Cardiac septum (tissue), 1 donor: ENCODE results near the gene CNGB1. TPM values are rescaled to one million over a fixed set of nuclear protein-coding genes. Genes with fewer than 3 reads are reported as not detected.
"Not testable (repeated sequence)": the region's sequence is repeated elsewhere in the genome, so short reads cannot be mapped to it uniquely, and the experiment has no call there.

Experiments used
- DNase-seq: peaks from one replicate; pipeline ENCODE4 v3.0.0-alpha.2; 2020; ENCODE audit warnings: low spot score
- intact Hi-C: fragments of 100-400 bp; cut with DNase I; formaldehyde crosslinking; loops from one replicate; pipeline ENCODE4 v1.14.0; 2022
- long read RNA-seq: library from polyadenylated mRNA; unstranded; transcript quantifications from one replicate; pipeline ENCODE4 v2.0.0, GENCODE V29; 2021
- total RNA-seq: library from RNA; stranded (reverse); fragmentation: NEBNext Ultra II Directional; extraction: Animal tissue kit (Norgen Biotek cat#: 25700); gene quantifications from one replicate; pipeline ENCODE4 v1.2.1, GENCODE V29; 2021
- donor health status: DM: no; HTN: no; CAD: no.

CNGB1 gene
- not detected for total RNA-seq
- long read RNA-seq: 0 reads

DNA sequence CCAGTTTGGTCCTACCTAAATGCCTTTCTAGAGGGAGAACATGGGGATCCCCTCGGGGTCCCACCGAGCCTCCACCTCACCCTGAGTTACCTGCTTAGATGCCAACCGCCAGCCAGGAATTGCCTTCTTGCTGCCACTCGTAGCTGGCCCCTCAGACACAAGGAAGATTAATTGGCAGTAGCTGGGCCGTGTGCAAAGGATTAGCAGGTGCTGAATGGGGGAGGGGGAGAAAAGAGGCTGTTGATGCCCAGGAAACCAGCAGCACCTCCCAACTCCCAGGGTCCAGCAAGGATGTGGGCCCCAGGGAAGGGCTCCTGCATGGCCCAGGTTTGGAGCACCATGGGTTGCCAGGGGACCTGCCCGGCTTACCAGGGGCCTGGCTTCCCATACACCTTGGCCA is at the start of gene CNGB1:
CNGB1 (minus strand) TSS at position 159 of the 400 bp plus-strand sequence. CDS start 3,842 bp downstream, outside the sequence.
- intact Hi-C loops: no loop called here
- no peak for DNase-seq

DNA sequence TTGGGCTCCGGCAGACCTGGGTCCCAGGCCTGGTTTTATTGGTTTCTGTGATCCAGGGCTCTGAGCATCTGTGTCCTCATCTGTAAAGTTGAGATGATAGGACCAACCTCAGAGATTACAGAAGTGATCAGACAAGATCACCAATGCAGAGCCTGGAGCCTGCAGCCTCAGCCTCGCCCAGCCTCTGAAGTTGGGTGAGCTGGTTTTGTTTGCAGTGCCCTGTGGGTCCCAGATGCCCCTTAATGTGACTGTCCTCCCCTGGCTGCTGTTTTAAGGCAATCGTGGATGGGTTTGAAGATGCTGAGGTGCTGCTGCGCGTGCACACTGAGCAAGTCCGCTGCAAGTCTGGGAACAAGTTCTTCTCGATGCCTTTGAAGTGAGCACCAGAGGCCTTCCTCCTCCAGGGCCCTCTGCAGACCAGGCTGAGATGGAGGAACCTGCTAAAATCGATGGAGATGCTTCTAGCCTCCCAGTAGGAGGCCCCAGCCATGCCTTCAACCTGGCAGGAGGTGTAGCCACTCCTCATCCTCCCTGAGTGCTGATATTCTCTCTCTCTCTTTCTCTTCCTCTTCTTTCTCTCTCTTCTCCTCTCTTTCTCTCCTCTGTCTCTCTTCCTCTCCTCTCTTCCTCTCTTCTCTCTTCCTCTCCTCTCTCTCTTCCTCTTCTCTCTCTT is 49.1 kb upstream of the CNGB1 start:
- intact Hi-C loops: loop anchor here (2.0 to 10.0 kb wide), 2 partner anchors 103 to 305 kb away; no protein-coding TSS in a partner anchor

DNA sequence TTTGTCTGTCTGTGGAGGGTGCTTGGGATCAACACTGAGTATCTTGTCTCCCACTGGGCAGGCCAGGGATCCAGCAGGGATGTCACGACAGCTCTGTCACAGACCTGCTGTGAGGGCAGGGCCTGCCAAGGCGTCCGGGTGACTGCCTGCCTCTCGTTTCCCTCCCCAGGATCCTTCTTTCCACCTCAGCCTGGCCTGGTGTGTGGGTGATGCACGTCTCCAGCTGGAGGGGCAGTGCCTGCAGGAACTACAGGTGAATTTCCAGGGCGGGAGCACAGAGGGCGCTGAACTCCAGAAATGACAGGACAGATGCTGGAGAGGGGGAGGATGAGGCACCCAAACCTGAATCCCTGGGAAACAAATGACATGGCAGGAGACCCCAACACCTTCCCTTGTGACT is 47.9 kb upstream of the CNGB1 start:
- intact Hi-C loops: no loop called here
- DNase-seq: no peak

More for the DNA sequence above, 49.1 kb upstream of the CNGB1 start:
- DNase-seq: no peak

DNA sequence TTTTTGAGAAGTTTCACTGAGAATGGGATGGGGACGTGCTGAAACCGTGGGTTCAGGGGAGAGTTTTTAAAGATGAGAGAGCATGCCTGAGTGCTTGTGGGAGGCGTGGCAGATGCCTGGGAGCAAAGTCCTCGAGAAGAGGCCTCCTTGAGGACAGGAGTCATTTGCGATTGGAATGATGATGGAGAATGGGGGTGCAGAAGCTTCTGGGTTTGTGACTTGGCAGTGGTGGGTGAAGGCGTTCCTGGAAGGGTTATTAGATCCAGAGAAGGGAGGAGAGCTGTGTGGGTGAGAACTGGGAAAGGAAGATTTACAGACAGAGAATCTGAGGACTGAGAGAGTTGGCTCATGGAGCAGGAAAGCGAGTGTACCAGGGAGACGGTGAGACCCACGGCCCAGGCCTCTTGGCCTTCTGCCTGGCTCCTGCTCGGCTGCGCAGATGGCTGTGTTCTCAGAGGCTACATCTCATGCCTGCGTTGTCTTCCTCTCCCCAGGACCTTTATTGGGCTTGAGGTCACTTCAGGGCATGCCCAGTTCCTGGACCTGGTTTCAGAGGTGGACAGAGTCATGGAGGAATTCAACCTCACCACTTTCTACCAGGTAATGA is 46.0 kb upstream of the CNGB1 start:
- intact Hi-C loops: no loop called here
- no peak for DNase-seq

DNA sequence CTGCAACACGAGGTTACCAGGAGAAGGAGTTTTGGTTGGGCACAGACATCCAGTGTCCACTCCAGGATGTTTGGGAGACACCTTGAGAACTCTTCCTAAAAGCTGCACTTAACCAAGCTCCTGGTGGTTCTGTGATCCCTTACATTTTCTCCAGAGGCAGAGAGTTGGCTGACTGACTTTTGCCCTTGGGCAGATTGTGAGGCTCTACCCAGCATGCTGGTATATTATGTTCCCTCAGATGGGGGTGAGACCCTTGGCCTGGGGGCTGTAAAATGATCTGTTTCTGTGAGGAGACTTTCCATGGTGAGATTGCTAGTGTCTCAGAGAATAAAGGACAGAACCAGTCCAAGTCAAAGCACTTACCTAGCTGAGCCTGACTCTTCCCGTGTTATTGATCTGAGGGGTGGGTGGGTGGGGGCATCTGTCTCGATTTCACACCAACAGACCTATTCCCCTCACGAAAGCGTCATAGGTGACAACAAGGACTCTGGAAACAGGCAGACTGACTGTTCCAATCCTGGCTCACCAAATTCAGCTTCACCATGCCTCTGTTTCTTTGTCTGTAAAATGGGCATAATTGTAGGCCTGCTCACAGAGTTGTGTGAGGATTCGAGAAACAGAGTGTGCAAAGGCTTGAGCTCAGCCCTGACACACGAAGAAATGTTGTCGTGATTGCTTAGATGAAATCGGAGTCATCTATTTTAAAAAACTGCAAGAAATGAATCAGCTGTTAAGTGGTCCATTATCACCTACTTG is 42.5 kb upstream of the CNGB1 start:
- no peak for DNase-seq
- intact Hi-C loops: no loop called here

DNA sequence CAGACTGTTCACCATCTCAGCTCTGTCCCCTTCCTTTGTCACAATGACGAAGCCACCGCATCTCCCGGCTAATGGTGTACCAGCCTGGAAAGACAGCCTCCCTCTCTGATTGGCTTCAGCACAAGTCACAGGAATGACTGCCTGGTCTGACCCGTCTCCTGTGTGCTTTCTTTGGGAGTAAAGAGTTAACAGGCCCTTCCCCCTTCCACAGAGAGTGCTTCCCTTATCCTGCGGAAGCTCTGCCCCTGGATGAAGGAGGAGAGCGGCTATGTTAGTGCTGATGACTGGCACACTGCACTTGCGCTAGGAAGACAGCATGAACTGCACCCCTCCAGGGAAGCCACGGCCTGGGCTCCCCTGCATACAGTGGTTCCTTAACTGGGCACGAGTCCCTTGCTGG is 41.6 kb upstream of the CNGB1 start:
- intact Hi-C loops: no loop called here
- DNase-seq: no peak

DNA sequence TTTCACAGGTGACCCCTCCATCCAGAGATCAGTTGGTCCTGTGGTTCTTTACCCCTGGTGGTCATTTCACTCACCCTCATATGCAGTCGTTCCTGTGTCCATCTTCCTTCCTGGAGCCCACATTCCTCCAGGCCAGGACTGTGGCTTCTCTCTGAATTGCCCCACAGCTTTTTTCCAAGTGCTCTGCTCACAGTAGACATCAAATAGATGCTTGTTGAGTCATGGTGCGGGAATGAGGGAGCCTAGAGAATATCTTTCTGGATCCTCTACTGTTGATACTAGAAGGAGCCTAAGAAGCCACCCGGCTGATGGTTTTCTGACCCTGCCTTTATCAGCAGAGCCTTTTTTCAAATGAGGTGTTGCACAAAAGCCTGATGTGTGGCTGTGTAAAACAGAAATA is 40.7 kb upstream of the CNGB1 start:
- no peak for DNase-seq
- intact Hi-C loops: no loop called here

DNA sequence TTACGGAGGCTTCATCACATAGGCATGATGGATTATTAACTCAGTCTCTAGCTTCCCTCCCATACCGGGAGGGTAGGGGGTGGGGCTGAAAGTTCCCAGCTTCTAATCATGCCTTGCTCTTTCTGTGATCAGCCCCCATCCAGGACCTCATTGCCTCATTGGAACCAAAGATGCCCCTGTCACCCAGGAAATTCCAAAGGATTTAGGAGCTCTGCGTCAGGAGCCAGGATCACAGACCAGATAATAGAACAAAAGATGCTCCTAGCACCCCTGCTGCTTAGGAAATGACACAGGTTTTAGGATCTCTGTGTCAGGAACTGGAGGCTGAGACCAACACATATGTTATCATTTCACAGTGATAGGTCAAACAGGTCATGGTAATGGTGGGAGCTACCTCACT is 40.0 kb upstream of the CNGB1 start:
- no peak for DNase-seq
- intact Hi-C loops: no loop called here

DNA sequence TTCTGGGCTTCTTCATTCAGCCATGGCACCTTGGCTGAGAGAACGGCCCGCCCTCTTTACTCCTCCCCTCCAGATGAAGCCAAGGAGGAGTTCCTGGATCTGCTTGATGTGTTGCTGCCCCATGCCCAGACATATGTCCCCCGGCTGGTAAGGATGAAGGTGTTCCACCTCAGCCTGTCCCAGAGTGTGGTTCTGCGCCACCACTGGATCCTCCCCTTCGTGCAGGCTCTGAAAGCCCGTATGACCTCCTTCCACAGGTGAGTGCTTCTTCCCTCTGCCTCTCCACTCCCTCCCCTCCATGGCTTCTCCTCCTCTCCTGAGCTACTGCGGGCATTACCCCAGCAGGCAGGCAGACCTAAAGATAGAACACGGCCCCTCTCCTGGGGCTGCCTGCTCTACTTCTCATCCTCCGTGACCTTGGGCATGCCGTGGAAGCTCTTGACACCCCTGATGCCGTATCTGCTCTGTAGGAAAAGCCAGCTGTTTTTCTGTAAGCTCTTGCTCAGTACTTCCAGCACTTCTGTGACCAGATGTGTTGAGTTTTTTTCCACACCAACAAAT is 39.0 kb upstream of the CNGB1 start:
- intact Hi-C loops: no loop called here
- no peak for DNase-seq

DNA sequence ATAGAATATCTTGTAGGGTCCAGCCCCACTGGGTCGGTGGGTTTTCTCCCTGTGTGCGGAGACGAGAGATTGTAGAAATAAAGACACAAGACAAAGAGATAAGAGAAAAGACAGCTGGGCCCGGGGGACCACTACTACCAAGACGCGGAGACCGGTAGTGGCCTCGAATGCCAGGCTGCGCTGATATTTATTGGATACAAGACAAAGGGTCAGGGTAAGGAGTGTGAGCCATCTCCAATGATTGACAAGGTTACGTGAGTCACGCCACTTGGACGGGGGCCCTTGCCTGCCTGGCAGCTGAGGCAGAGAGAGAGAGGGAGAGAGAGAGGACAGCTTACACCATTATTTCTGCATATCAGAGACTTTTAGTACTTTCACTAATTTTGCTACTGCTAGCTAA is 33.8 kb upstream of the CNGB1 start:
- not testable (repeated sequence) for DNase-seq
- intact Hi-C loops: loop anchor here (5.0 kb wide), 2 partner anchors 247 to 412 kb away; no protein-coding TSS in a partner anchor

DNA sequence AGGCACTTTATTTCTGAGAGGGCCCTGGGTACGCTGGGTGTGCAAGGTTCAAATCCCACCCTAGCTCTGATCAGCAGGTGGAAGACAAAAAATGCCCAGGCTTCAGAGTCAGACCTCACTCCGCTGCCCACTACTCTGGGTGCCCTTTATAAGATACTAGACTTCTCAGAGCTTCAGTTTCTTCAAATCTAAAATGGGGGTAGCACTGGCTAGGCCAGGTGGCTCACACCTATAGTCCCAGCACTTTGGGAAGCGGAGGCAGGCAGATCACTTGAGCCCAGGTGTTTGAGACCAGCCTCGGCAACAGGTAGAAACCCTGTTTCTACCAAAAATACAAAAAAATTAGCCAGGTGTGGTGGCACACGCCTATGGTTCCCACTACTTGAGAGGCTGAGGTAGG is 32.0 kb upstream of the CNGB1 start:
- intact Hi-C loops: loop anchor here (2.0 to 5.0 kb wide), 3 partner anchors 104 to 411 kb away; no protein-coding TSS in a partner anchor
- no peak for DNase-seq

DNA sequence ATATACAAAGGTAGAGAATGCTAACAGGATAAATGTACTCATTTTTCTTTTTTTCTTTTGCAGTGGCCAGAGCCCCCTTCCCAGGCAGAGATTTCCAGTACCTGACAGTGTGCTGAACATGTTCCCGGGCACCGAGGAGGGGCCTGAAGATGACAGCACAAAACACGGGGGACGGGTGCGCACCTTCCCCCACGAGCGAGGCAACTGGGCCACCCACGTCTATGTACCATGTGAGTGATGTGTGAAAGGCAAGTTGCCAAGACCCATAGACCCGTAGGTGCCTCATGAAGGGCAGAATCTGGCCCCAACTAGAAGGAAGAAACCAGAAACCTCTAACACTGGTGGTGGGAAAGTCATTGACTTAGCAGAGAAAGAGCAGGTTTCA is 31.5 kb upstream of the CNGB1 start:
- no peak for DNase-seq
- intact Hi-C loops: loop anchor here (2.0 to 5.0 kb wide), 3 partner anchors 104 to 410 kb away; no protein-coding TSS in a partner anchor

DNA sequence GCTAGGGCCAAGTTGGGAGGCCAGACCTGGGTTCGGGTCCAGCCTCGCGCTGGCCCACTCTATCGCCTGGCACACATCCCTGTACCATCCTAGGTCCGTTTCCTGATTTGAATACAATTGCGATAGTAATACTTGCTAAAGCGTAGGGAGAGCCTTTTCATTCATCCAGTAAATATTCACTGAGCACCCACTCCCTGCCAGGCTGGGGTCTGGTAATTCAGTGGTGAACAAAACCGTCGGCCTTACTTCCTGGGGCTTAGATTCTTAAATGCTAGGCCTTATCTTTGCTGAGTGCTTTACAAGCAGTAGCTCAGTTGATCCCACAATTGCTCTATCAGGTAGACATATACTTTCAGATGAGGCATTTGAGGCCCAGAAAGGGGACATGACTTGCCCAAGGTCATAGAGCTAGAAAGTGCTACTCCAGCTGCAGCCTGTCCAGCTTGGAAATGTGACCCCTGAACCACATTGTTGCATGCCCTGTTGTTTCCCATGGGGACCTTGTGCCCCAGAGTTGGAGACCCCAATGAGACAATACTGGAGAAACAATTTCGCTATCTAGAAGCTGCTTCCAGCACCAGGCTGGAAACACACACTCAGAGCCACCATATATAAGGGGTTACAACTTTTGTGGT is 31.0 kb upstream of the CNGB1 start:
- intact Hi-C loops: loop anchor here (2.0 to 5.0 kb wide), 3 partner anchors 103 to 410 kb away; no protein-coding TSS in a partner anchor
- no peak for DNase-seq

DNA sequence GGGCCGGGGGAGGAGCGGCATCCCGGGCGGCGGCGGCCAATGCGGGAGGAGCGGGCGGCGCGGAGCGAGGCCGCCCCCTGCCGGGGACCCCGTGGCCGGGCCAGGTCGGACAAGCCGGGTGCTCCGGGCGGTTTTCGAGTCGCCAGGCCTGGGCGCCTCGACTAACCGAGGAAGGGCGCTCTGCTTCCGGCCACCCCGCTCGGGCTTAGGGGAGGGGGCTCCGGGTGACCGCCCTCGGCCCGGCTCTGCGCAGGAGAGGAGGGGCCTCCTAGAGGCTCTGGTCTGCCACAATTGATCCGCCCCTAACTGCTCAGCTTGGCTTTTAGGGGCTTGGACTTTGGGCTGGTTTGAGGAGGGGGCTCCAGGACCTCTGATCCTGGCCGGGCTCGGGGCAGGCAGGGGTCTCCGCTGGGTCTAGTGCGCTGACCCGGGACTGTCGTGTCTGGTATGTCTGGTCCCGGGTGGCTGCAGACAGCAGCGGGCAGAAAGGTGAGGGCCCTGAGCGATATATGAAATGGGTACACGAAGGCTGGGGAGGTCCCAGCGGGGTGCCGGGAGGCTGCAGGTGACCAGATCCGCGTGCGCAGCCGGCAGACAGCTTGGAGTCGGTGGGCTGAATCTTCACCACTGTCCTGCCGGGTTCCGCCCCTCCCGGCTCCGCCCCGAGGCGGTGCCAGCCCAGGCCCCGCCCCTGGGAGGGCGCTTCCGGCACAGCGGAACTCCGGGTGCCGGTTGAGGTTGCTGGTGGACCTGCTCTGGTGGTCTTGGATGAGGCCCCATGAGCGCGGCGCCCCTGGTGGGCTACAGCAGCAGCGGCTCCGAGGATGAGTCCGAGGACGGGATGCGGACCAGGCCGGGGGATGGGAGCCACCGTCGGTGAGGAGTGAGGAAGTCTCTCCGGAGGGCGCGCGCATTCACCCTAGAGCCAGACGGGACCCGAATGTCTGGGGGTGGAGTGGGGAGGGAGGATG is 30.1 kb upstream of the CNGB1 start, which contains the start of gene USB1:
USB1 (plus strand) TSS at position 702 of the 971 bp plus-strand sequence; CDS start at position 779, 77 bp downstream.
- intact Hi-C loops: loop anchor here (5.0 kb wide), 2 partner anchors 244 to 409 kb away; no protein-coding TSS in a partner anchor
- DNase-seq: peak; percentile 95

DNA sequence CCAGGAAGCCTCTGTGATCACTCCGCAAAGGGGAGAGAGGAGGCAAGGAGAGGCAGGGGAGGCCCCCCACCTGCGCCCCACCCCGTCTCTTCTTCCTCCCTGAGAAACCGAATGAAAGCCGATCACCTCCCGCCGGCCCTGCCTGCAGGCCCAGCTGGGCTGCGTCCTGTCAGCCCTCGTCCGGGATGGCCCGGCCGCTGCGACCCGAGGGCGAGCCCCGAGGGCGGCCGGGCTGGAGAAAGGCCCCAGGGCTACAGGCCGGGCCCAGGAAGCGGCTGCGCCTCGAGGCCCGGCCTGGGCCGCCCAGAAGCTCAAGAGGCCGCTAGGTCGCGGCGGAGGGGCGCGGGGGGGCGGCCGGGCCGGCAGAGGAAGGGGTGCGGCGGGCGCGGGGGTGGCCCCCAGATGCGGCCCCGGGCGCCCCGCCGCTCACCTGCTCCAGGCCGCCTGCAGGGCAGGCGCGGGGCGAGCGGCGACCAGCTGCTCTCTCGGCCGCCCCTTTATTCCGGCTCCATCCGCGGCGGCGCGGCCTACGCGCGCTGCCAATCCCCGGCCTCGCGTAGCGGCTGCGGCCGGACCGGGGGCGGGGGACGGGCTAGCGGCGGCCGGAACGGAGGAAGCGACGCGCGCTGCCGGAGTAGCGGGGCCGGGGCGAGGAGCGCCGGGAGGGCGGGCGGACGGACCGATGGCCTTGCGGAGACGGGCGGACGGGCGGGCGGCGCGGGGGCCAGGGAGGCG is 29.2 kb upstream of the CNGB1 start, which contains the start of gene ZNF319:
ZNF319 (minus strand) TSS at position 702 of the 735 bp plus-strand sequence. CDS start 2,407 bp downstream, outside the sequence.
- intact Hi-C loops: loop anchor here (5.0 kb wide), 2 partner anchors 243 to 408 kb away; no protein-coding TSS in a partner anchor
- no peak for DNase-seq

DNA sequence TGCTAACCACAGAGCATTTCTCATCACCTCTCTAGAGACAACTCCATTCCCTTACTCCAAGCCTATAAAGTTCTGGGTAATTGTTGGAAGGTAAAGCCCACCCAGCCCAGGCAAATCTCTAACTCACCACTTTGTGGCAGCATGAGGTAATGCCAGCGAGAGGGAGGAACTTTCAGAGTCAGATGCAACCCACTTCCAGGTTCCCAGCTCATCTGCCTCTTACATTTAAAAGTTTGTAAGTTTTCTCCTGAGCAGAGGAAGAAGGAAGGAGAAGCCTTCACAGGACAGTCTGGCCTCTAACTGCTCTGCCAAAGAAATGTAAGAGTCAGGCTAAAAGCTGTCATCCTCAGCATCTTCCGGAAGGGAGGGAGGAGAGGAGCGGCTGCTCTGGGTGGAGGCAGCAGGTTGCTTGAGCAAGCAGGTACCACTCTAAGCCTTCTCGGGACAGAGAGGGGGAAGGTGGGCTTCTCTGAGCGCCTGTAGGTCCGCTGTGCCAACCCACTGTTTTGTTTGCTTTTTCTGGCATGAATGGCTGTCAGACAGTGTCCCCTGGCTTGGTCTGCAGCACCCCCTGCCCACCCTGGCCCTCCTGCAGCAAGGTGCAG is 28.5 kb upstream of the CNGB1 start:
- DNase-seq: no peak
- intact Hi-C loops: no loop called here

DNA sequence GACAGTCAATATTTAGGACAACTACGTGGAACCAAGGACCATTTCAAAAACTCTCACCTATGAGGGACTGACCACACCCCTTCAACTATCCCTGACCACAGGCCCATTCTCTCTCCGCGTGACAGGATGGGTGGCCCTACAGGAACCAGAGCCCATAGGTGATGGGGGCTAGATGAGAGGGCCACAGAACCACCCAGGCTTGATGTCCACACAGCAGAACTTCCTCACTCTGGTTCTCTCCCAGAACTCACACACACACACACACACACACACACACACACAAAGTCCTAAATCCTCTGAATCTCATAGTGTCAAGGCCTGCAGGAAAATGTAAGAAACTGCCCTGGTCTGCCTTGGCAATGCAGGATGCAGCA is 28.1 kb upstream of the CNGB1 start:
- intact Hi-C loops: no loop called here
- DNase-seq: no peak
